ENCODE results near the gene DMBX1.

The DMBX1 gene

GRCh38 chr1:46526691-46527291 is 37.2 kb downstream of the DMBX1 start:
- DNase-seq = no peak

- DNase-seq = peak; percentile 36
Measured at GRCh38 chr1:46527474-46528296, 38.0 kb downstream of the DMBX1 start.

GRCh38 chr1:46528297-46528955 is 38.8 kb downstream of the DMBX1 start:
- no peak for DNase-seq

- no peak for DNase-seq
Measured at GRCh38 chr1:46529031-46529630, 39.5 kb downstream of the DMBX1 start.

GRCh38 chr1:46530311-46530710 is 40.7 kb downstream of the DMBX1 start:
- DNase-seq = no peak

GRCh38 chr1:46530791-46531409 is 41.3 kb downstream of the DMBX1 start:
- no peak for DNase-seq

GRCh38 chr1:46532095-46532494 is 42.5 kb downstream of the DMBX1 start:
- no peak for DNase-seq

- no peak for DNase-seq
Measured at GRCh38 chr1:46532498-46533178, 43.0 kb downstream of the DMBX1 start.

- DNase-seq = no peak
Measured at GRCh38 chr1:46533179-46533864, 43.7 kb downstream of the DMBX1 start.

- DNase-seq = no peak
Measured at GRCh38 chr1:46535063-46535462, 45.4 kb downstream of the DMBX1 start.

- DNase-seq = no peak
Measured at GRCh38 chr1:46536527-46536926, 46.9 kb downstream of the DMBX1 start.

GRCh38 chr1:46537651-46538050 is 48.0 kb downstream of the DMBX1 start:
- no peak for DNase-seq

- DNase-seq = no peak
Measured at GRCh38 chr1:46538147-46538546, 48.5 kb downstream of the DMBX1 start.

Data from NCI-H526 treated with DMSO at 0.1 percent for 48 hours (cell line).